ENCODE measurements around the gene SNRPB2.

Gene SNRPB2
- total RNA-seq: 30.1 to 165 (median 56.0) reads per million in 3 experiments

GRCh38 chr20:16729565-16730460, at the start of gene SNRPB2:
SNRPB2 (plus strand) TSS chr20:16730026; CDS start chr20:16731703, 1,677 bp downstream.
- DNase-seq: peak; percentile 90

GRCh38 chr20:16684416-16684815, 45.4 kb upstream of the SNRPB2 start:
- DNase-seq: no peak

GRCh38 chr20:16689906-16690305, 39.9 kb upstream of the SNRPB2 start:
- DNase-seq: no peak

- DNase-seq: no peak
Measured at GRCh38 chr20:16691381-16691780, 38.4 kb upstream of the SNRPB2 start.

- DNase-seq: no peak
Measured at GRCh38 chr20:16692009-16692408, 37.8 kb upstream of the SNRPB2 start.

GRCh38 chr20:16692442-16692841, 37.4 kb upstream of the SNRPB2 start:
- no peak for DNase-seq

GRCh38 chr20:16693278-16693677, 36.5 kb upstream of the SNRPB2 start:
- DNase-seq: no peak

- no peak for DNase-seq
Measured at GRCh38 chr20:16694161-16694560, 35.7 kb upstream of the SNRPB2 start.

- DNase-seq: no peak
Measured at GRCh38 chr20:16695628-16696027, 34.2 kb upstream of the SNRPB2 start.

- no peak for DNase-seq
Measured at GRCh38 chr20:16699293-16699692, 30.5 kb upstream of the SNRPB2 start.

- DNase-seq: peak; percentile 18
Measured at GRCh38 chr20:16701296-16701695, 28.5 kb upstream of the SNRPB2 start.

- no peak for DNase-seq
Measured at GRCh38 chr20:16703570-16703969, 26.3 kb upstream of the SNRPB2 start.

GRCh38 chr20:16707674-16708073, 22.2 kb upstream of the SNRPB2 start:
- DNase-seq: no peak

- DNase-seq: no peak
Measured at GRCh38 chr20:16708602-16709001, 21.2 kb upstream of the SNRPB2 start.

- DNase-seq: peak; percentile 59
Measured at GRCh38 chr20:16709017-16709416, 20.8 kb upstream of the SNRPB2 start.

GRCh38 chr20:16710781-16711180, 19.0 kb upstream of the SNRPB2 start:
- DNase-seq: no peak

GRCh38 chr20:16711661-16712258, 18.1 kb upstream of the SNRPB2 start:
- no peak for DNase-seq

- no peak for DNase-seq
Measured at GRCh38 chr20:16712511-16712947, 17.3 kb upstream of the SNRPB2 start.

- DNase-seq: no peak
Measured at GRCh38 chr20:16713066-16713465, 16.8 kb upstream of the SNRPB2 start.

GRCh38 chr20:16714242-16714641, 15.6 kb upstream of the SNRPB2 start:
- DNase-seq: no peak

- DNase-seq: no peak
Measured at GRCh38 chr20:16714751-16715150, 15.1 kb upstream of the SNRPB2 start.

- no peak for DNase-seq
Measured at GRCh38 chr20:16719421-16719820, 10.4 kb upstream of the SNRPB2 start.

GRCh38 chr20:16729080-16729479, 746 bp upstream of the SNRPB2 start:
- no peak for DNase-seq

- peak; percentile 28 for DNase-seq
Measured at GRCh38 chr20:16732506-16733152, 2.8 kb downstream of the SNRPB2 start.

Data from central memory CD4-positive, alpha-beta T cell (primary cell).